HCT116 (cell line): ENCODE results near the gene TBXAS1. TPM values are rescaled to one million over a fixed set of nuclear protein-coding genes. Genes with fewer than 3 reads are reported as not detected.

Experiments
- ATAC-seq: fragments of 200-7000 bp; cut with Tn5 transposase; 2 replicates; pipeline ENCODE4 v1.9.1; 2020; ENCODE audit warnings: mild to moderate bottlenecking, moderate library complexity
- BruUV-seq: library from RNA; stranded (reverse); fragments of 400-500 nt; replicated peaks from 2 replicates; lab custom pipeline; 2021; lab: Mats Ljungman, UMichigan
- CTCF ChIA-PET: fragments of 300-600 bp; sonication (Branson Sonifier 250); formaldehyde crosslinking; loops from one replicate; lab custom pipeline; 2021; ENCODE audit warnings: antibody characterized with exemption; lab: Charles Lee
- POLR2A ChIA-PET: fragments of 300-600, 350-600 bp; sonication (Branson Sonifier 250); formaldehyde crosslinking; loops from one replicate; lab custom pipeline; 2021; ENCODE audit warnings: antibody characterized with exemption; lab: Charles Lee
- RAD21 ChIA-PET, 2 experiments: fragments of 300-600 bp; sonication (Branson Sonifier 250); formaldehyde crosslinking; loops; one replicate each; lab custom pipeline; 2023; ENCODE audit warnings: low total read pairs in 2 of 2; ENCODE audit not compliant: uncharacterized antibody in 2 of 2, unreplicated experiment in 2 of 2, low non-redundant PET in 1 of 2; lab: Charles Lee
- DNase-seq: peaks from one replicate; pipeline ENCODE4 v3.0.0-alpha.2; 2010; ENCODE audit warnings: low read depth, low spot score
- H2AFZ ChIP-seq: fragments of 200-600 bp; shearing (Covaris generic), sonication (generic); 2 replicates; pipeline ENCODE4 v1.6.1; 2017; ENCODE audit warnings: low read depth, mixed run types, mixed read lengths, antibody characterized with exemption, low read length; ENCODE audit not compliant: poor library complexity, severe bottlenecking
- H3K27ac ChIP-seq: 2 replicates; pipeline ENCODE4 v1.5.1; 2012; ENCODE audit warnings: low read depth, low read length
- H3K27me3 ChIP-seq: fragments of 200-600 bp; sonication (generic); 2 replicates; pipeline ENCODE4 v1.6.1; 2016; ENCODE audit warnings: mixed run types, low read length, mixed read lengths; ENCODE audit not compliant: insufficient read depth
- H3K36me3 ChIP-seq, 2 experiments: fragments of 200-500 bp in 1 of 2; fragments of 200-600 bp in 1 of 2; sonication (Bioruptor generic) in 1 of 2; sonication (generic) in 1 of 2; 2 replicates each; pipeline versions ENCODE4 v1.5.1 to v1.6.1; 2014 to 2016; ENCODE audit warnings: low read length in 2 of 2, inconsistent platforms in 1 of 2, mixed read lengths in 1 of 2, mixed run types in 1 of 2; ENCODE audit not compliant: insufficient read depth in 2 of 2, control insufficient read depth in 1 of 2
- H3K4me1 ChIP-seq, 2 experiments: fragments of 200-600 bp in 1 of 2; sonication (generic) in 1 of 2; 2 replicates each; pipeline versions ENCODE4 v1.5.1 to v1.6.1; 2012 to 2017; ENCODE audit warnings: low read length in 2 of 2, inconsistent platforms in 1 of 2, mild to moderate bottlenecking in 1 of 2, mixed read lengths in 1 of 2, mixed run types in 1 of 2, moderate library complexity in 1 of 2; ENCODE audit not compliant: insufficient read depth in 2 of 2, control insufficient read depth in 1 of 2
- H3K4me2 ChIP-seq: fragments of 200-600 bp; sonication (generic); 2 replicates; pipeline ENCODE4 v1.6.1; 2017; ENCODE audit warnings: mixed run types, low read length, mixed read lengths
- H3K4me3 ChIP-seq, 2 experiments: fragments of 200-600 bp in 1 of 2; sonication (generic) in 1 of 2; replicated peaks in 1 of 2; 2 replicates each; pipeline ENCODE4 v1.5.1; 2011 to 2016; ENCODE audit warnings: low read length in 2 of 2, control low read depth in 1 of 2, low read depth in 1 of 2, mild to moderate bottlenecking in 1 of 2, mixed read lengths in 1 of 2, mixed run types in 1 of 2
- H3K79me2 ChIP-seq: fragments of 200-600 bp; sonication (generic); 2 replicates; pipeline ENCODE4 v1.6.1; 2017; ENCODE audit warnings: mild to moderate bottlenecking, mixed run types, low read length, moderate library complexity, mixed read lengths; ENCODE audit not compliant: insufficient read depth
- H3K9ac ChIP-seq: fragments of 200-600 bp; sonication (generic); 2 replicates; pipeline ENCODE4 v1.6.1; 2016; ENCODE audit warnings: low read length, mixed read lengths
- H3K9me2 ChIP-seq: fragments of 200-600 bp; sonication (generic), shearing (Covaris generic); 2 replicates; pipeline ENCODE4 v1.6.1; 2017; ENCODE audit warnings: mixed run types, mild to moderate bottlenecking, moderate library complexity; ENCODE audit not compliant: insufficient read depth
- H3K9me3 ChIP-seq, 2 experiments: fragments of 200-500 bp in 1 of 2; fragments of 200-600 bp in 1 of 2; sonication (Bioruptor generic) in 1 of 2; sonication (generic) in 1 of 2; 2 replicates each; pipeline ENCODE4 v1.6.1; 2014 to 2017; ENCODE audit warnings: low read length in 2 of 2, mixed read lengths in 2 of 2, inconsistent platforms in 1 of 2, low read depth in 1 of 2, mild to moderate bottlenecking in 1 of 2, mixed run types in 1 of 2, moderate library complexity in 1 of 2; ENCODE audit not compliant: control insufficient read depth in 1 of 2, insufficient read depth in 1 of 2
- H4K20me1 ChIP-seq: fragments of 200-600 bp; sonication (generic), shearing (Covaris generic); 2 replicates; pipeline ENCODE4 v1.6.1; 2017; ENCODE audit warnings: mixed run types, mild to moderate bottlenecking, moderate library complexity; ENCODE audit not compliant: insufficient read depth
- CBX3 ChIP-seq: IDR thresholded peaks from 2 replicates; pipeline ENCODE4 v1.6.1; 2012; ENCODE audit warnings: low read depth
- CTCF ChIP-seq, 3 experiments: fragments of 200-600 bp in 1 of 3; sonication (generic) in 1 of 3; IDR thresholded peaks in 2 of 3; conservative IDR thresholded peaks in 1 of 3; 2 replicates each; pipeline ENCODE4 v1.5.1; 2012 to 2017; ENCODE audit warnings: low read depth in 2 of 3, low read length in 2 of 3, antibody characterized with exemption in 1 of 3, borderline replicate concordance in 1 of 3, control low read depth in 1 of 3, mild to moderate bottlenecking in 1 of 3, mixed read lengths in 1 of 3, mixed run types in 1 of 3, moderate library complexity in 1 of 3; ENCODE audit not compliant: insufficient read depth in 1 of 3
- ELF1 ChIP-seq: IDR thresholded peaks from 2 replicates; pipeline ENCODE4 v1.6.1; 2012; ENCODE audit warnings: low read depth, borderline replicate concordance
- EZH2 ChIP-seq: fragments of 200-600 bp; sonication (generic); IDR thresholded peaks from 2 replicates; pipeline ENCODE4 v1.6.1; 2017; ENCODE audit warnings: antibody characterized with exemption, mixed run types
- EZH2phosphoT487 ChIP-seq: fragments of 200-600 bp; IDR thresholded peaks from 2 replicates; pipeline ENCODE4 v1.6.1; 2018; ENCODE audit warnings: antibody characterized with exemption, borderline replicate concordance
- FOSL1 ChIP-seq: IDR thresholded peaks from 2 replicates; pipeline ENCODE4 v1.6.1; 2012; ENCODE audit warnings: low read depth
- MAX ChIP-seq: IDR thresholded peaks from 2 replicates; pipeline ENCODE4 v1.6.1; 2012
- POLR2AphosphoS5 ChIP-seq: IDR thresholded peaks from 2 replicates; pipeline ENCODE4 v1.6.1; 2011; ENCODE audit warnings: mild to moderate bottlenecking, low read depth, low read length, moderate library complexity
- RAD21 ChIP-seq: IDR thresholded peaks from 2 replicates; pipeline ENCODE4 v1.6.1; 2012; ENCODE audit warnings: low read depth, mild to moderate bottlenecking
- SIN3A ChIP-seq: IDR thresholded peaks from 2 replicates; pipeline ENCODE4 v1.6.1; 2012; ENCODE audit warnings: low read depth
- SP1 ChIP-seq: IDR thresholded peaks from 2 replicates; pipeline ENCODE4 v1.6.1; 2012; ENCODE audit warnings: low read depth
- YY1 ChIP-seq: IDR thresholded peaks from 2 replicates; pipeline ENCODE4 v1.6.1; 2011; ENCODE audit warnings: low read length, low read depth, moderate library complexity, mild to moderate bottlenecking; ENCODE audit not compliant: insufficient replicate concordance; ENCODE audit errors: extremely low read depth
- ZBTB33 ChIP-seq: IDR thresholded peaks from 2 replicates; pipeline ENCODE4 v1.6.1; 2011; ENCODE audit warnings: mild to moderate bottlenecking, low read length, moderate library complexity; ENCODE audit not compliant: insufficient replicate concordance; ENCODE audit errors: extremely low read depth
- ZFX ChIP-seq: fragments of 450-650 bp; IDR thresholded peaks from 2 replicates; pipeline ENCODE4 v1.6.1; 2017
- ZNF274 ChIP-seq: fragments of 200-500 bp; sonication (Bioruptor generic); IDR thresholded peaks from 2 replicates; pipeline ENCODE4 v1.6.1; 2014; ENCODE audit warnings: mild to moderate bottlenecking, low read depth, low read length, inconsistent platforms
- intact Hi-C: fragments of 100-400 bp; cut with micrococcal nuclease; formaldehyde crosslinking; loops from 2 replicates; pipeline ENCODE4 v1.10.0; 2022
- total RNA-seq: library from RNA; stranded (reverse); gene quantifications from one replicate; pipeline ENCODE4 v1.2.1, GENCODE V29; 2021; ENCODE audit not compliant: unreplicated experiment

Gene TBXAS1
- total RNA-seq, 1 experiment from 2014 or later: 1.4 TPM

GRCh38 chr7:139937715-139938114 lies 108.7 kb downstream of the TBXAS1 start (continued):
- TF ChIP-seq RAD21 (no peak), EZH2phosphoT487 (no peak), SIN3A (no peak), ZFX (no peak), ZNF274 (no peak), ELF1 (no peak), EZH2 (no peak), CTCF (IDR thresholded peaks at IDR 0.05 in 2 of 3, conservative IDR thresholded peaks at IDR 0.05 in 1 of 3; ENCODE audit: borderline replicate concordance in 1 of 3, insufficient read depth in 1 of 3, low read depth in 2 of 3, low read length in 2 of 3) (no peak)

- no peak for ATAC-seq
- no peaks in the 10 kb centered on the region for H3K9me3 ChIP-seq
- H3K27me3 ChIP-seq: no peaks in the 10 kb centered on the region; the same call in none of the 2 replicates
- H3K36me3 ChIP-seq: no peaks in the 10 kb centered on the region
- TF ChIP-seq SP1 (no peak), ZBTB33 (no peak), CTCF (IDR thresholded peaks at IDR 0.05 in 2 of 3, conservative IDR thresholded peaks at IDR 0.05 in 1 of 3; ENCODE audit: borderline replicate concordance in 1 of 3, insufficient read depth in 1 of 3, low read depth in 2 of 3, low read length in 2 of 3) (no peak), CBX3 (no peak), MAX (no peak), POLR2AphosphoS5 (no peak), YY1 (no peak), EZH2phosphoT487 (no peak), ZNF274 (no peak), SIN3A (no peak), FOSL1 (no peak), RAD21 (no peak)
- TF ChIP-seq, all 23 proteins: peak for 0
- no peaks in the 10 kb centered on the region for H3K79me2 ChIP-seq
- POLR2A ChIA-PET: no interaction called here
- H3K9me2 ChIP-seq: no peaks in the 10 kb centered on the region
- H3K27ac ChIP-seq: no peak overlapping the region
- H3K4me2 ChIP-seq: no peak overlapping the region
- peaks cover 0 to 7% of the 10 kb centered on the region in 2 experiments; a peak in 2 of 4 replicates for H3K4me1 ChIP-seq
- H3K9ac ChIP-seq: no peak overlapping the region
- intact Hi-C loops: no loop called here
- CTCF ChIA-PET: no interaction called here
- RAD21 ChIA-PET: no interaction called here
- DNase-seq: no peak
- H4K20me1 ChIP-seq: no peaks in the 10 kb centered on the region
- H3K4me3 ChIP-seq: no peak overlapping the region
- H2AFZ ChIP-seq: no peak overlapping the region
- no TSS peak for BruUV-seq
These were observed 111.8 kb downstream of the TBXAS1 start for GRCh38 chr7:139940866-139941265.
